Activated T-cell treated with anti-CD3 and anti-CD28 coated beads, Interleukin-2, amount 50 U/mL, for 24 hours (primary cell): ENCODE measurements around the gene AMER2.

Experiments used
- DNase-seq: peaks from one replicate; pipeline ENCODE4 v3.0.0-alpha.2; 2020
- H3K27ac Mint-ChIP-seq: 2 replicates; pipeline ENCODE4 v1.8.0; 2020; ENCODE audit warnings: mild to moderate bottlenecking, mixed read lengths
- H3K27me3 Mint-ChIP-seq: 2 replicates; pipeline ENCODE4 v1.8.0; 2020; ENCODE audit warnings: mixed read lengths
- H3K36me3 Mint-ChIP-seq: 2 replicates; pipeline ENCODE4 v1.8.0; 2020; ENCODE audit warnings: low read depth, mixed read lengths
- H3K4me1 Mint-ChIP-seq: 2 replicates; pipeline ENCODE4 v1.8.0; 2020; ENCODE audit warnings: low read depth, mixed read lengths
- H3K4me3 Mint-ChIP-seq: 2 replicates; pipeline ENCODE4 v1.8.0; 2020; ENCODE audit warnings: mild to moderate bottlenecking, moderate library complexity, mixed read lengths
- H3K9me3 Mint-ChIP-seq: 2 replicates; pipeline ENCODE4 v1.8.0; 2020; ENCODE audit warnings: mixed read lengths

Gene AMER2

GRCh38 chr13:25149711-25150110 lies 22.4 kb downstream of the AMER2 start:
- no peak overlapping the region for H3K4me3 Mint-ChIP-seq
- H3K27me3 Mint-ChIP-seq: peaks cover 22% of the 10 kb centered on the region
- H3K27ac Mint-ChIP-seq: no peak overlapping the region
- H3K4me1 Mint-ChIP-seq: no peaks in the 10 kb centered on the region
- no peak for DNase-seq
- no peaks in the 10 kb centered on the region for H3K36me3 Mint-ChIP-seq
- H3K9me3 Mint-ChIP-seq: no peaks in the 10 kb centered on the region

GRCh38 chr13:25148402-25148771 lies 23.7 kb downstream of the AMER2 start:
- Mint-ChIP-seq H3K27ac (no peak overlapping the region), H3K27me3 (peaks cover 28% of the 10 kb centered on the region), H3K36me3 (no peaks in the 10 kb centered on the region), H3K4me3 (no peak overlapping the region), H3K4me1 (no peaks in the 10 kb centered on the region), H3K9me3 (no peaks in the 10 kb centered on the region)
- no peak for DNase-seq

DNA sequence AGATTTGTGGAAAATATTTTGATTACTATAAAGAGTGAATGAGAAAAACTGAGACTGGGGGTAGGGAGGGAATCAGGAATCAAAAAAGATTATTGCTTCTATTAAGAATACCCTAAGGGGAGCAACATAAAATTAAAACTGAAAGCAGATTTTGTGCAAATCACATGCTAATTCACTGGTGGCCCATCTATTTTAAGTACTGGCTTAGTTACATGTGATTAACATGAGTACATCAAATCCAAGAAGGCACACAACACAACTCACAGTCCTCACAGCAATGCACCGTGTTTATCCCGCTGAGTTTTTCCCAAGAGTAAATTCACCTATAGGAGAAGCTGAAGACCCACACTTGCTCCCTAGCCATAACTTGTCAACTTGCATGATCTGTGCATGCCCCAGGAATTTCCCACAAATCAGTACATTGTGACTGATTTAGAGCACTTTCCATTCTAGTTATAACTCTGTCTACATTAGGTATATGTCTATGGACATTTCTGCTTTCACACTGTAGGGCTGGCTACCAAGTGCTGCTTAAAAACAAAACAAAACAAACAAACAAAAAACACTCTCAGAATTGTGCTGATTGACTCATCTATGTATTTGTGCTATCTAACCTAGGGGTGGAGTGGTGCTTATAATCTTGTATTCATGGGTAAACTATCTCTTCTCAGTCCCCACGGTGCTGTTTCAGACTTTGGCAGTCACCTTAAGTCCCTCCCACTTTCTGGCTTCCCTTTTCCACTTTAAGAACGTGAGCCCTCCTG lies 24.3 kb downstream of the AMER2 start:
- peaks cover 29% of the 10 kb centered on the region for H3K27me3 Mint-ChIP-seq
- DNase-seq: no peak
- H3K9me3 Mint-ChIP-seq: no peaks in the 10 kb centered on the region
- H3K36me3 Mint-ChIP-seq: no peaks in the 10 kb centered on the region
- no peak overlapping the region for H3K27ac Mint-ChIP-seq
- H3K4me3 Mint-ChIP-seq: no peak overlapping the region
- H3K4me1 Mint-ChIP-seq: no peaks in the 10 kb centered on the region

DNA sequence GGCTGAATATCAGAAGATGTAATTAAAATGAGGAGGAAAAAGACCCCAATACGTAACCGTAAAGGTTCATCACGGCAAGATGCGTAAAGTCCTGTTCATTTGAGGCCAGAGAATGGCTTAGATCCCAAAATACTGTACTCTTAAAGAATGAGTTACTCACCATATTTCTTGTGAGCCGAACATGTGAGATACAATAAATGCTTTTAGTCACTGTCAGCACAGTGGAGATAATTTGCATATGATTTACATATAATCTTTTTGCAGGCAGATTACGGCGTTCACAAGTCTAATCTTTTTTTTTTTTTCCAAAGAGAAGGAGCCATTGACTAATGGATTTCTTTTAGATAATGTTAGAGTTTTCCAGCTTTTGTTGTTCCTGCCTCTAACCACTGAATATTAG lies 28.4 kb downstream of the AMER2 start:
- Mint-ChIP-seq H3K36me3 (no peaks in the 10 kb centered on the region), H3K27ac (no peak overlapping the region), H3K4me3 (no peak overlapping the region), H3K27me3 (peaks cover 22% of the 10 kb centered on the region), H3K4me1 (no peaks in the 10 kb centered on the region), H3K9me3 (no peaks in the 10 kb centered on the region)
- no peak for DNase-seq

DNA sequence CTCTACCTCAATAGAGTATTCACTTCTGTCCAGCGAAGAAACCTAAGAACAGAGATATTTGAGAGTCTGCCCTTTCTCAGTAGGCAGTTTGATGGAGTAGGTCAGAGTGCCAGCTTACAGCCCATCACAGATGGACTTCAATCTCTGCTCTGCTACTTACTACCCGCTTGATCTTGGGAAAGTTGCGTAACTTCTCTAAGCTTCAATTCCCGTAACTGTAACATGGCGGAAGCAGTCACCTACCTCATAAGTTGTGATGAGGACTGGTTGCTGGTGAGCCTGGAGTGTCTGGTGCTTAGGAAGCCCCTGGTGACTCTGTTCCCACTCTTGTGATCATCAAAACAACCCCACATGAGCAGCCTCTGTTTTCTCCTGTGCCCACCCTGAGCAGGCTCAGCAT lies 31.0 kb downstream of the AMER2 start:
- no peak for DNase-seq
- Mint-ChIP-seq H3K9me3 (no peaks in the 10 kb centered on the region), H3K27ac (no peak overlapping the region), H3K36me3 (no peaks in the 10 kb centered on the region), H3K27me3 (peaks cover 31% of the 10 kb centered on the region), H3K4me3 (no peak overlapping the region), H3K4me1 (no peaks in the 10 kb centered on the region)

DNA sequence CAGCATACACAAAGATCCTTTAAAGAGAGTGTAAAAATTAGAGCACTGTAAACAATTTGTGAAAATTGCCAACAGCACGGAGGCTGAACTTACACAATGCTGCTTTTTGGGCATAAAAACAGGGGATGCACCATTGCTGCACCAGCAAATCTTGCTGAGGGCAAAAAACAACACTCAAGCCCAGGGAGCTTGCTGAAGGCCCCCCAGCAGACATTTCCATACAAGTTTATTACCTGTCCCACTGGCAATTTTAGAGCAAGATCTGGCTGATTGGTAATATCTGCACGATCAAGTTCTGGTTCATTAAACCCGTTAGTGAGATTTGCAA lies 34.3 kb downstream of the AMER2 start:
- no peaks in the 10 kb centered on the region for H3K4me1 Mint-ChIP-seq
- peaks cover 28% of the 10 kb centered on the region for H3K27me3 Mint-ChIP-seq
- no peak overlapping the region for H3K4me3 Mint-ChIP-seq
- no peaks in the 10 kb centered on the region for H3K9me3 Mint-ChIP-seq
- DNase-seq: no peak
- H3K27ac Mint-ChIP-seq: no peak overlapping the region
- no peaks in the 10 kb centered on the region for H3K36me3 Mint-ChIP-seq

GRCh38 chr13:25136880-25137787 lies 35.0 kb downstream of the AMER2 start:
- Mint-ChIP-seq H3K36me3 (no peaks in the 10 kb centered on the region), H3K27ac (no peak overlapping the region), H3K4me1 (no peaks in the 10 kb centered on the region), H3K9me3 (no peaks in the 10 kb centered on the region), H3K27me3 (peaks cover 28% of the 10 kb centered on the region), H3K4me3 (no peak overlapping the region)
- no peak for DNase-seq

GRCh38 chr13:25135896-25136295 lies 36.2 kb downstream of the AMER2 start:
- H3K36me3 Mint-ChIP-seq: no peaks in the 10 kb centered on the region
- no peak overlapping the region for H3K27ac Mint-ChIP-seq
- no peak for DNase-seq
- no peaks in the 10 kb centered on the region for H3K9me3 Mint-ChIP-seq
- no peaks in the 10 kb centered on the region for H3K4me1 Mint-ChIP-seq
- H3K27me3 Mint-ChIP-seq: peaks cover 23% of the 10 kb centered on the region
- H3K4me3 Mint-ChIP-seq: no peak overlapping the region

- DNase-seq: no peak
- no peaks in the 10 kb centered on the region for H3K36me3 Mint-ChIP-seq
These were observed 39.2 kb downstream of the AMER2 start for GRCh38 chr13:25132751-25133390.

DNA sequence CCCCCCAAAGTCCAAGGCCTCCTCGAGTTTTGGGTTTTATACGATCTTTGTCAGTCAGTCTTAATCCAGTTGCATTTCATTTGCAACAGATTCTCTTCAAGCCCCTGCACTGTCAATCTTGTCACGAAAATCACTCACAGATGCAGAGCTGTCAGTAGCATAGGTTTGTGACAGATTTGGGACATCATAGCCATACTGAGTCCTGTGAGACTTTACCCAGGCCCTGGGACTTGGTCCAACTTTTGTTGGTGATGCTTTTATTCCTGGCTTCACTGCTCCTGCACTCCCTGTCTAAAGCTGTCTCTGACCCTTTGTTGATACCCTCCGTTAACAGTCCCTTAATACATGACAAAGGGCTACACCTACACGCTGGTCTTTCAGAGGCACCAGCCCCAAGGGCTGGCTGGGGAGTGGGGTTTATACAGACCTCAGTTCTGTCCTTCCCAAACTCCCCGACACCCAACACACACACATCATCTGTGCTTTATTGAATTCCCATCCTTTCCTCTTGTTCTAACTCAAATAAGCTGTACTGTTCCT lies 40.1 kb downstream of the AMER2 start:
- Mint-ChIP-seq H3K4me1 (no peaks in the 10 kb centered on the region), H3K9me3 (no peaks in the 10 kb centered on the region), H3K36me3 (no peaks in the 10 kb centered on the region), H3K4me3 (no peak overlapping the region), H3K27me3 (peaks cover 20% of the 10 kb centered on the region), H3K27ac (no peak overlapping the region)
- no peak for DNase-seq

More at GRCh38 chr13:25132751-25133390, 39.2 kb downstream of the AMER2 start:
- H3K9me3 Mint-ChIP-seq: no peaks in the 10 kb centered on the region
- H3K4me1 Mint-ChIP-seq: no peaks in the 10 kb centered on the region
- H3K27ac Mint-ChIP-seq: no peak overlapping the region
- no peak overlapping the region for H3K4me3 Mint-ChIP-seq
- peaks cover 22% of the 10 kb centered on the region for H3K27me3 Mint-ChIP-seq

- Mint-ChIP-seq H3K27ac (no peak overlapping the region), H3K9me3 (no peaks in the 10 kb centered on the region), H3K27me3 (peaks cover 20% of the 10 kb centered on the region), H3K4me1 (no peaks in the 10 kb centered on the region), H3K4me3 (no peak overlapping the region), H3K36me3 (no peaks in the 10 kb centered on the region)
- DNase-seq: no peak
These were observed 41.1 kb downstream of the AMER2 start for GRCh38 chr13:25130944-25131343.

DNA sequence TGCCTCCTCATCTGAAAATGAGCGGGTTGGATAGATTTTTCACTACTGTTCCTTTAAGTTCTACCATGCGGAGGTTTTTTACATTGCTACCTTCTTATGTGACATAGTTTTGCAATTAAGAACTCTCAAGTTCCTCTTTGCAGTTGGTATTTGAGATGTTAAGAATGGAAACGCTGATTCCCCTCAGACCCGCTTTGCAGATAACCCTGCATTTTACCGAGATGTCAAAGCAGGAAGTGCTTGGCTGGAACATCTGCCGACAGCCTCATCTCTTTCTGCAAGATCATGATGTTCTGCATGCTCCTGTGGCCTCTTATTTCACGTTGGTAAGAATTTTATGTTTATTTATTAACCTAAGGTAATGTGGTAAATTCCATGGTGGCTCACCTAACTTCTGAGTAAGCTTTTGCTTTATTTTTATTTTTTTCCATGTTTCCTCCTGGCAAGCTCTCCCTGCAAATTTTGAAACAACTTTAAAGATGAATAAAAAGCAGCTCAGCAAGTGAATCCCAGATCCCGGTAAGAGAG lies 53.6 kb downstream of the AMER2 start:
- no peak overlapping the region for H3K27ac Mint-ChIP-seq
- H3K27me3 Mint-ChIP-seq: peaks cover 59% of the 10 kb centered on the region
- H3K36me3 Mint-ChIP-seq: no peaks in the 10 kb centered on the region
- no peak overlapping the region for H3K4me3 Mint-ChIP-seq
- H3K4me1 Mint-ChIP-seq: no peaks in the 10 kb centered on the region
- peaks cover 3% of the 10 kb centered on the region for H3K9me3 Mint-ChIP-seq
- DNase-seq: no peak

DNA sequence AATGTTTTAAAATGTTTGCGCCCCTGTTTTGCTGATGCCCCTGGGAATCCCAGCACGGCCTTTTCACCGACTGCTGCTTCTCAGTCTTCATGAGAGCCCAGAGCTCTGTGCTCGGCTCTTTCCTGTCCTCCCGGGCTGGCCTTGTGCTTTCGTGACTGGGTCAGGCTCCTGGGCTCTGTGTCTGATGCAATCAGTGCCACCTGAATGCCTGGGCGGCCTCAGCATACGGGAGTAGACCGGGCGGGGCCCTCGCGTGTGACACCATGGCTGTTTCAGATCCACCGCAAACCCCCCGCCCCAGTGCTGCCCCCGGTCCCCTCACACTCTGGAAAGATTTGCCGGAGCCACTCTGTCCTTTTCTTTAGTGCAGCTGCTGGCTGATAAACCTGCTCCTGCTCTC lies 54.8 kb downstream of the AMER2 start:
- Mint-ChIP-seq H3K27me3 (peaks cover 63% of the 10 kb centered on the region), H3K4me1 (no peaks in the 10 kb centered on the region), H3K4me3 (no peak overlapping the region), H3K9me3 (no peaks in the 10 kb centered on the region), H3K27ac (no peak overlapping the region), H3K36me3 (no peaks in the 10 kb centered on the region)
- no peak for DNase-seq

DNA sequence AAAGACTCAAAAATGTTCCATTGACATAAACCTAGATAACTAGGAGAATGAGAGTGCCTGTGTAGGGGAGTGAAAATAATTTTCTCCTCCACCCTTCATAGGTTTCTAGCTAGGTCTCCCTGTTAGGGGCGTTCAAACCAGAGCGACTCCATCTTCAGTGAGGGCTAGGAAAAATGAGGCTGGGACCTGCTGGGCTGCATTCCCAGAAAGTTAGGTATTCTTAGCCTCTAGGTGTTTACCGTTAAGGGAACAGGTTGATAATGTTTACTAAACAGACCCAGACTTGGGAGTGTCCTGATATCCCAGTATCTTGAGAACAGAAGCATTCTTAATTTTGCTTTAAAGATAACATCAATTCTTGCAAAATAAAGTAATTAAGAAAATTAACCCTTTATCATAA lies 56.0 kb downstream of the AMER2 start:
- no peaks in the 10 kb centered on the region for H3K4me1 Mint-ChIP-seq
- H3K27ac Mint-ChIP-seq: no peak overlapping the region
- peaks cover 56% of the 10 kb centered on the region for H3K27me3 Mint-ChIP-seq
- no peaks in the 10 kb centered on the region for H3K36me3 Mint-ChIP-seq
- no peak for DNase-seq
- no peaks in the 10 kb centered on the region for H3K9me3 Mint-ChIP-seq
- H3K4me3 Mint-ChIP-seq: no peak overlapping the region
